Ureter (tissue), 1 donor: ENCODE results near the gene AGPAT2. TPM values are rescaled to one million over a fixed set of nuclear protein-coding genes. Genes with fewer than 3 reads are reported as not detected.

Experiments
- DNase-seq: peaks from one replicate; pipeline ENCODE4 v3.0.0-alpha.2; 2020; ENCODE audit warnings: low spot score
- total RNA-seq: library from RNA; stranded (reverse); gene quantifications from one replicate; pipeline ENCODE4 v1.2.4, GENCODE V29; 2023
- donor health status: DM: yes; HTN: yes; CAD: no.

The AGPAT2 gene
- total RNA-seq, 1 donor from 2014 or later: 52.2 TPM

- peak; percentile 82 for DNase-seq
Observed at GRCh38 chr9:136625101-136626065, 61.9 kb downstream of the AGPAT2 start.

GRCh38 chr9:136624184-136624951 is 62.9 kb downstream of the AGPAT2 start:
- DNase-seq: peak; percentile 56

- peak; percentile 90 for DNase-seq
Observed at GRCh38 chr9:136623842-136624183, 63.4 kb downstream of the AGPAT2 start.

Other genes with a start within 250 kb of the AGPAT2 start
- gene INPP5E, start 247.6 kb downstream of the AGPAT2 start, total RNA-seq: 13.5 TPM
- gene SEC16A, start 204.4 kb downstream of the AGPAT2 start, total RNA-seq: 102 TPM
- gene NOTCH1, start 141.4 kb downstream of the AGPAT2 start, total RNA-seq: 134 TPM
- 109 TPM for gene EGFL7, start 24.5 kb downstream of the AGPAT2 start, total RNA-seq
- 6.6 TPM for gene DIPK1B, start 25.1 kb upstream of the AGPAT2 start, total RNA-seq
- gene LCN10, start 55.5 kb upstream of the AGPAT2 start, total RNA-seq: 40.6 TPM
- gene LCN6, start 61.1 kb upstream of the AGPAT2 start, total RNA-seq: 62.8 TPM
- gene LCN8, start 70.8 kb upstream of the AGPAT2 start, total RNA-seq: not detected
- not detected for gene LCN15, start 77.1 kb upstream of the AGPAT2 start, total RNA-seq
- gene TMEM141, start 103.9 kb upstream of the AGPAT2 start, total RNA-seq: 80.8 TPM
- gene CCDC183, start 108.9 kb upstream of the AGPAT2 start, total RNA-seq: 0.18 TPM
- gene RABL6, start 120.5 kb upstream of the AGPAT2 start, total RNA-seq: 60.2 TPM
- gene AJM1, start 155.0 kb upstream of the AGPAT2 start, total RNA-seq: 4.8 TPM
- 109 TPM for gene PHPT1, start 162.0 kb upstream of the AGPAT2 start, total RNA-seq
- gene MAMDC4, start 164.9 kb upstream of the AGPAT2 start, total RNA-seq: 10.7 TPM
- gene EDF1, start 178.9 kb upstream of the AGPAT2 start, total RNA-seq: 338 TPM
- 16.4 TPM for gene TRAF2, start 199.1 kb upstream of the AGPAT2 start, total RNA-seq